IMR-90 (cell line): ENCODE results near the gene MMEL1. TPM values are rescaled to one million over a fixed set of nuclear protein-coding genes. Genes with fewer than 3 reads are reported as not detected.

ENCODE experiments used
- ATAC-seq: fragments of 200-7000 bp; cut with Tn5 transposase; 2 replicates; pipeline ENCODE4 v1.9.1; 2020; ENCODE audit warnings: low read depth, mild to moderate bottlenecking, moderate library complexity
- BruUV-seq: library from RNA; stranded (reverse); fragments of 400-500 nt; replicated peaks from 2 replicates; lab custom pipeline; 2021; lab: Mats Ljungman, UMichigan
- CTCF ChIA-PET: fragments of 300-600 bp; formaldehyde crosslinking; extraction: SDS; loops from one replicate; lab custom pipeline; 2021; ENCODE audit warnings: antibody characterized with exemption; lab: Yijun Ruan, JAX
- POLR2A ChIA-PET: fragments of 300-600 bp; sonication (Branson Sonifier 250); formaldehyde crosslinking; loops from one replicate; lab custom pipeline; 2022; ENCODE audit warnings: antibody characterized with exemption; ENCODE audit not compliant: unreplicated experiment; lab: Charles Lee
- DNase-seq: peaks from one replicate; pipeline ENCODE4 v3.0.0; 2013
- H2AFZ ChIP-seq: replicated peaks from 2 replicates; pipeline ENCODE3; 2013; ENCODE audit warnings: low read length, mild to moderate bottlenecking; ENCODE audit not compliant: poor library complexity
- H2AK5ac ChIP-seq: 2 replicates; pipeline ENCODE4 v1.6.1; 2013; ENCODE audit warnings: low read depth, low read length, inconsistent platforms
- H2AK9ac ChIP-seq: replicated peaks from 2 replicates; pipeline ENCODE3; 2013; ENCODE audit warnings: mild to moderate bottlenecking, low read depth, low read length, moderate library complexity; ENCODE audit not compliant: poor library complexity
- H2BK120ac ChIP-seq: 2 replicates; pipeline ENCODE4 v1.6.1; 2013; ENCODE audit warnings: low read depth, low read length, inconsistent platforms
- H2BK15ac ChIP-seq: 3 replicates; pipeline ENCODE4 v1.6.1; 2013; ENCODE audit warnings: low read depth, low read length, inconsistent platforms
- H2BK20ac ChIP-seq: 2 replicates; pipeline ENCODE4 v1.6.1; 2013; ENCODE audit warnings: low read depth, mild to moderate bottlenecking, inconsistent platforms, low read length, moderate library complexity
- H2BK5ac ChIP-seq: 2 replicates; pipeline ENCODE4 v1.6.1; 2013; ENCODE audit warnings: mild to moderate bottlenecking, low read depth, low read length, inconsistent platforms; ENCODE audit not compliant: poor library complexity, severe bottlenecking
- H3K14ac ChIP-seq: replicated peaks from 2 replicates; pipeline ENCODE4 v1.6.1; 2013; ENCODE audit warnings: low read depth, low read length, inconsistent platforms
- H3K18ac ChIP-seq: 2 replicates; pipeline ENCODE4 v1.6.1; 2013; ENCODE audit warnings: low read depth, low read length, control low read depth
- H3K23ac ChIP-seq: 2 replicates; pipeline ENCODE4 v1.6.1; 2013; ENCODE audit warnings: low read depth, low read length, inconsistent platforms
- H3K27ac ChIP-seq: 2 replicates; pipeline ENCODE4 v1.5.1; 2013; ENCODE audit warnings: mild to moderate bottlenecking, control low read depth, low read length; ENCODE audit not compliant: insufficient read depth
- H3K27me3 ChIP-seq: 2 replicates; pipeline ENCODE4 v1.6.1; 2013; ENCODE audit warnings: low read length; ENCODE audit not compliant: control insufficient read depth, insufficient read depth
- H3K36me3 ChIP-seq: 2 replicates; pipeline ENCODE4 v1.6.1; 2013; ENCODE audit warnings: low read length, mixed read lengths; ENCODE audit not compliant: control insufficient read depth, insufficient read depth
- H3K4ac ChIP-seq: 2 replicates; pipeline ENCODE4 v1.6.1; 2013; ENCODE audit warnings: low read depth, low read length, inconsistent platforms
- H3K4me1 ChIP-seq: 2 replicates; pipeline ENCODE4 v1.6.1; 2013; ENCODE audit warnings: low read length, mixed read lengths; ENCODE audit not compliant: control insufficient read depth, insufficient read depth
- H3K4me2 ChIP-seq: 2 replicates; pipeline ENCODE4 v1.6.1; 2013; ENCODE audit warnings: low read depth, mild to moderate bottlenecking, control low read depth, low read length, moderate library complexity
- H3K4me3 ChIP-seq: 2 replicates; pipeline ENCODE4 v1.5.1; 2013; ENCODE audit warnings: low read depth, mild to moderate bottlenecking, control low read depth, low read length, moderate library complexity; ENCODE audit not compliant: insufficient read depth
- H3K56ac ChIP-seq: 2 replicates; pipeline ENCODE4 v1.6.1; 2013; ENCODE audit warnings: low read length, inconsistent platforms; ENCODE audit not compliant: insufficient read depth; ENCODE audit errors: extremely low read depth
- H3K79me1 ChIP-seq, 2 experiments: 2 replicates each; pipeline ENCODE4 v1.6.1; 2013; ENCODE audit warnings: low read length in 2 of 2, inconsistent platforms in 1 of 2, low read depth in 1 of 2
- H3K9ac ChIP-seq: 2 replicates; pipeline ENCODE4 v1.6.1; 2013; ENCODE audit warnings: low read depth, low read length, control low read depth
- H3K9me1 ChIP-seq: 2 replicates; pipeline ENCODE4 v1.6.1; 2013; ENCODE audit warnings: low read length, inconsistent platforms; ENCODE audit not compliant: insufficient read depth
- H3K9me3 ChIP-seq: 2 replicates; pipeline ENCODE4 v1.6.1; 2013; ENCODE audit warnings: low read length; ENCODE audit not compliant: control insufficient read depth, insufficient read depth
- H4K20me1 ChIP-seq: 2 replicates; pipeline ENCODE4 v1.6.1; 2013; ENCODE audit warnings: low read length, inconsistent platforms; ENCODE audit not compliant: insufficient read depth
- H4K5ac ChIP-seq: 2 replicates; pipeline ENCODE4 v1.6.1; 2013; ENCODE audit warnings: mild to moderate bottlenecking, low read depth, low read length, control low read depth
- H4K8ac ChIP-seq, 2 experiments: 2 replicates each; pipeline ENCODE4 v1.6.1; 2013; ENCODE audit warnings: low read depth in 2 of 2, low read length in 2 of 2, control low read depth in 1 of 2, inconsistent platforms in 1 of 2
- H4K91ac ChIP-seq: 2 replicates; pipeline ENCODE4 v1.6.1; 2013; ENCODE audit warnings: low read depth, low read length, inconsistent platforms; ENCODE audit not compliant: insufficient read depth
- BHLHE40 ChIP-seq: fragments of 150-350 bp; IDR thresholded peaks from 2 replicates; pipeline ENCODE4 v1.6.1; 2016; ENCODE audit warnings: mild to moderate bottlenecking, low read depth, low read length
- CEBPB ChIP-seq: IDR thresholded peaks from 2 replicates; pipeline ENCODE4 v1.6.1; 2012; ENCODE audit warnings: low read depth, low read length, improper control_type of control experiment
- CHD1 ChIP-seq: IDR thresholded peaks from 2 replicates; pipeline ENCODE4 v1.6.1; 2012; ENCODE audit warnings: low read depth, low read length, improper control_type of control experiment
- CTCF ChIP-seq: conservative IDR thresholded peaks from 2 replicates; pipeline ENCODE4 v1.5.1; 2012; ENCODE audit warnings: mild to moderate bottlenecking, low read depth, low read length, improper control_type of control experiment
- ELK1 ChIP-seq: fragments of 150-350 bp; IDR thresholded peaks from 2 replicates; pipeline ENCODE4 v1.6.1; 2016; ENCODE audit warnings: low read depth, mild to moderate bottlenecking, low read length, moderate library complexity, borderline replicate concordance
- FOS ChIP-seq: fragments of 150-350 bp; IDR thresholded peaks from 2 replicates; pipeline ENCODE4 v1.6.1; 2016; ENCODE audit warnings: low read depth, low read length
- MAFK ChIP-seq: IDR thresholded peaks from 2 replicates; pipeline ENCODE4 v1.6.1; 2012; ENCODE audit warnings: low read depth, low read length, improper control_type of control experiment
- MAZ ChIP-seq: IDR thresholded peaks from 2 replicates; pipeline ENCODE4 v1.6.1; 2012; ENCODE audit warnings: low read depth, mild to moderate bottlenecking, low read length, improper control_type of control experiment, moderate library complexity, borderline replicate concordance
- MXI1 ChIP-seq: IDR thresholded peaks from 2 replicates; pipeline ENCODE4 v1.6.1; 2012; ENCODE audit warnings: low read depth, mild to moderate bottlenecking, low read length, moderate library complexity, borderline replicate concordance
- NFE2L2 ChIP-seq: fragments of 150-350 bp; IDR thresholded peaks from 2 replicates; pipeline ENCODE4 v1.6.1; 2016; ENCODE audit warnings: low read depth, mild to moderate bottlenecking, low read length
- POLR2A ChIP-seq: IDR thresholded peaks from 2 replicates; pipeline ENCODE4 v1.6.1; 2012; ENCODE audit warnings: mild to moderate bottlenecking, low read depth, low read length
- RAD21 ChIP-seq: IDR thresholded peaks from 2 replicates; pipeline ENCODE4 v1.6.1; 2012; ENCODE audit warnings: low read length, improper control_type of control experiment
- RCOR1 ChIP-seq: IDR thresholded peaks from 2 replicates; pipeline ENCODE4 v1.6.1; 2012; ENCODE audit warnings: mild to moderate bottlenecking, low read length, improper control_type of control experiment; ENCODE audit not compliant: insufficient replicate concordance
- RFX5 ChIP-seq: IDR thresholded peaks from 2 replicates; pipeline ENCODE4 v1.8.0; 2012; ENCODE audit warnings: low read depth, mild to moderate bottlenecking, low read length, moderate library complexity
- SMC3 ChIP-seq: fragments of 150-350 bp; IDR thresholded peaks from 2 replicates; pipeline ENCODE4 v1.6.1; 2016; ENCODE audit warnings: low read depth, mild to moderate bottlenecking, antibody characterized with exemption, low read length, moderate library complexity
- USF2 ChIP-seq: fragments of 150-350 bp; IDR thresholded peaks from 2 replicates; pipeline ENCODE4 v1.6.1; 2017; ENCODE audit warnings: mild to moderate bottlenecking, antibody characterized with exemption, low read length, low read depth
- WGBS, 2 experiments: methylation state at CpG; one replicate each; pipeline versions ENCODE4 v1.1.5 to v1.1.7; 2013; ENCODE audit warnings: missing lambda C conversion rate in 2 of 2; ENCODE audit not compliant: insufficient read length in 1 of 2; ENCODE audit errors: extremely low coverage in 2 of 2; 5-methylcytosine and 5-hydroxymethylcytosine counted together
- dilution Hi-C: fragments of 300-500 bp; cut with HindIII; formaldehyde crosslinking; loops from one replicate; pipeline ENCODE4 v1.14.3; 2018; ENCODE audit warnings: low sequenced_read_pairs; ENCODE audit not compliant: unreplicated experiment
- in situ Hi-C: fragments of 300-500 bp; cut with MboI; formaldehyde crosslinking; loops from 3 replicates; pipeline ENCODE4 v1.14.3; 2019; ENCODE audit warnings: low sequenced_read_pairs, inconsistent platforms, mixed read lengths
- intact Hi-C: fragments of 100-400 bp; cut with micrococcal nuclease; formaldehyde crosslinking; loops from 2 replicates; pipeline ENCODE4 v1.10.0; 2022
- polyA plus RNA-seq, 3 experiments: library from polyadenylated mRNA; depleted of rRNA; stranded (reverse); fragments of >200 nt; gene quantifications; 2 replicates each; pipeline ENCODE4 v1.2.3, GENCODE V29; 2012; ENCODE audit warnings: low replicate concordance in 1 of 3
- total RNA-seq: library from RNA; depleted of rRNA; stranded (reverse); fragments of >200 nt; gene quantifications from 2 replicates; pipeline ENCODE4 v1.2.3, GENCODE V29; 2012

The MMEL1 gene
- total and polyA plus RNA-seq, 2 of the 4 experiments (the other 2 are of a cell fraction) = under 0.01 to 0.12 TPM

- BruUV-seq = no TSS peak
- no peak overlapping the region for H2BK20ac ChIP-seq
These were observed 59.4 kb downstream of the MMEL1 start for GRCh38 chr1:2573250-2573920.

More at GRCh38 chr1:2573250-2573920, 59.4 kb downstream of the MMEL1 start:
- Histone ChIP-seq H4K20me1 (no peaks in the 10 kb centered on the region), H3K18ac (no peak overlapping the region), H2BK5ac (no peak overlapping the region), H3K9me1 (no peaks in the 10 kb centered on the region), H2AK5ac (no peak overlapping the region), H3K23ac (no peak overlapping the region), H3K4me1 (no peaks in the 10 kb centered on the region), H3K27me3 (peaks cover 28% of the 10 kb centered on the region), H3K56ac (no peak overlapping the region), H3K9me3 (peaks cover 3% of the 10 kb centered on the region), H4K5ac (no peak overlapping the region), H4K8ac (no peak overlapping the region), H2AFZ (no peak overlapping the region), H2BK120ac (no peak overlapping the region), H3K14ac (no peak overlapping the region), H3K4ac (no peak overlapping the region), H4K91ac (no peak overlapping the region), H2BK15ac (no peak overlapping the region), H3K4me2 (no peak overlapping the region), H3K27ac (no peak overlapping the region), H2AK9ac (no peak overlapping the region), H3K9ac (no peak overlapping the region), H3K4me3 (no peak overlapping the region), H3K36me3 (no peaks in the 10 kb centered on the region), H3K79me1 (no peaks in the 10 kb centered on the region)
- in situ Hi-C loops = no loop called here
- intact Hi-C loops = no loop called here
- dilution Hi-C loops = no loop called here
- DNase-seq (no peak), ATAC-seq (no peak)
- TF ChIP-seq RAD21 (no peak), RCOR1 (no peak), USF2 (no peak), MAZ (no peak), BHLHE40 (no peak), ELK1 (no peak), CHD1 (no peak), CEBPB (no peak), FOS (no peak), MXI1 (no peak), CTCF (no peak), POLR2A (no peak), NFE2L2 (no peak), SMC3 (no peak), RFX5 (no peak), MAFK (no peak)
- ChIA-PET POLR2A (no interaction called here), CTCF (no interaction called here)
- no CpG with 5 or more reads among the region's 8 CpGs for WGBS, 2 experiments
